WTC11 (cell line): ENCODE measurements around the gene DTNB.

Experiments used
- CBFB ChIP-seq: sonication (generic); formaldehyde crosslinking; IDR thresholded peaks from 2 replicates; pipeline ENCODE4 v1.8.1; 2022; ENCODE audit warnings: mild to moderate bottlenecking, low read depth, missing genetic modification reagents
- GABPB1 ChIP-seq: sonication (generic); formaldehyde crosslinking; IDR thresholded peaks from 2 replicates; pipeline ENCODE4 v1.8.1; 2023; ENCODE audit warnings: mild to moderate bottlenecking, missing genetic modification reagents
- JUN ChIP-seq: sonication (generic); formaldehyde crosslinking; IDR thresholded peaks from 2 replicates; pipeline ENCODE4 v1.8.0; 2023; ENCODE audit warnings: mild to moderate bottlenecking, missing genetic modification reagents
- NR2C2 ChIP-seq: sonication (generic); formaldehyde crosslinking; IDR thresholded peaks from 2 replicates; pipeline ENCODE4 v1.8.0; 2022; ENCODE audit warnings: mild to moderate bottlenecking, missing genetic modification reagents
- SP1 ChIP-seq: sonication (generic); formaldehyde crosslinking; conservative IDR thresholded peaks from 2 replicates; pipeline ENCODE4 v1.8.1; 2022; ENCODE audit warnings: missing genetic modification reagents
- TEAD4 ChIP-seq: sonication (generic); formaldehyde crosslinking; IDR thresholded peaks from 2 replicates; pipeline ENCODE4 v1.8.0; 2022; ENCODE audit warnings: mild to moderate bottlenecking, missing genetic modification reagents
- ZNF138 ChIP-seq: sonication (generic); formaldehyde crosslinking; conservative IDR thresholded peaks from 2 replicates; pipeline ENCODE4 v1.8.1; 2022; ENCODE audit warnings: mild to moderate bottlenecking, moderate library complexity, missing genetic modification reagents
- TF ChIP-seq, protein P1 (sequence below): fragments of 200-600 bp; IDR thresholded peaks from 2 replicates; pipeline ENCODE4 v1.8.0; 2022; ENCODE audit warnings: antibody characterized with exemption
- TF ChIP-seq, protein P2 (sequence below): sonication (generic); formaldehyde crosslinking; IDR thresholded peaks from 2 replicates; pipeline ENCODE4 v1.8.0; 2022; ENCODE audit warnings: mild to moderate bottlenecking, missing genetic modification reagents
- TF ChIP-seq, protein P3 (sequence below): sonication (generic); formaldehyde crosslinking; conservative IDR thresholded peaks from 2 replicates; pipeline ENCODE4 v1.8.1; 2022; ENCODE audit warnings: mild to moderate bottlenecking, missing genetic modification reagents
- TF ChIP-seq, protein P4 (sequence below): fragments of 250-450 bp; sonication (Bioruptor Pico); IDR thresholded peaks from 2 replicates; pipeline ENCODE4 v1.9.0; 2021; ENCODE audit warnings: mild to moderate bottlenecking, borderline replicate concordance

DNA sequence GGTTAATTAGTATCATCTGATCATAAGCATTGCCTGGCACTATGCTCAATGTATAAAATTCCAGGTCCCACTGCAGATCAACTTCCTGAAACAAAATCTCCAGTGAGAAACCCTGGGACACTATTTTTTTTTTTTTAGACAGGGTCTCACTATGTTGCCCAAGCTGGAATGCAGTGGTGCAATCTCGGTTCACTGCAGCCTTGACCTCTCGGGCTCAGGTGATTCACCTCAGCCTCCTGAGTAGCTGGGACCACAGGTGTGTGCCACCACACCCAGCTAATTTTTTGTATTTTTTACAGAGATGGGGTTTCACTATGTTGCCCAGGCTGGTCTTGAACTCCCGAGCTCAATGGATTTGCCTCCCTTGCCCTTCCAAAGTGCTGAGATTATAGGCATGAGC is 31.1 kb downstream of the DTNB start:
- TF ChIP-seq, protein P1, sequence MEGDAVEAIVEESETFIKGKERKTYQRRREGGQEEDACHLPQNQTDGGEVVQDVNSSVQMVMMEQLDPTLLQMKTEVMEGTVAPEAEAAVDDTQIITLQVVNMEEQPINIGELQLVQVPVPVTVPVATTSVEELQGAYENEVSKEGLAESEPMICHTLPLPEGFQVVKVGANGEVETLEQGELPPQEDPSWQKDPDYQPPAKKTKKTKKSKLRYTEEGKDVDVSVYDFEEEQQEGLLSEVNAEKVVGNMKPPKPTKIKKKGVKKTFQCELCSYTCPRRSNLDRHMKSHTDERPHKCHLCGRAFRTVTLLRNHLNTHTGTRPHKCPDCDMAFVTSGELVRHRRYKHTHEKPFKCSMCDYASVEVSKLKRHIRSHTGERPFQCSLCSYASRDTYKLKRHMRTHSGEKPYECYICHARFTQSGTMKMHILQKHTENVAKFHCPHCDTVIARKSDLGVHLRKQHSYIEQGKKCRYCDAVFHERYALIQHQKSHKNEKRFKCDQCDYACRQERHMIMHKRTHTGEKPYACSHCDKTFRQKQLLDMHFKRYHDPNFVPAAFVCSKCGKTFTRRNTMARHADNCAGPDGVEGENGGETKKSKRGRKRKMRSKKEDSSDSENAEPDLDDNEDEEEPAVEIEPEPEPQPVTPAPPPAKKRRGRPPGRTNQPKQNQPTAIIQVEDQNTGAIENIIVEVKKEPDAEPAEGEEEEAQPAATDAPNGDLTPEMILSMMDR, result no peak
- TF ChIP-seq, protein P2, sequence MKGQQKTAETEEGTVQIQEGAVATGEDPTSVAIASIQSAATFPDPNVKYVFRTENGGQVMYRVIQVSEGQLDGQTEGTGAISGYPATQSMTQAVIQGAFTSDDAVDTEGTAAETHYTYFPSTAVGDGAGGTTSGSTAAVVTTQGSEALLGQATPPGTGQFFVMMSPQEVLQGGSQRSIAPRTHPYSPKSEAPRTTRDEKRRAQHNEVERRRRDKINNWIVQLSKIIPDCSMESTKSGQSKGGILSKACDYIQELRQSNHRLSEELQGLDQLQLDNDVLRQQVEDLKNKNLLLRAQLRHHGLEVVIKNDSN (CRISPR knock-in tag), result no peak
- no peak for TF ChIP-seq GABPB1
- no peak for TF ChIP-seq JUN (CRISPR knock-in tag)
- TF ChIP-seq, protein P3, sequence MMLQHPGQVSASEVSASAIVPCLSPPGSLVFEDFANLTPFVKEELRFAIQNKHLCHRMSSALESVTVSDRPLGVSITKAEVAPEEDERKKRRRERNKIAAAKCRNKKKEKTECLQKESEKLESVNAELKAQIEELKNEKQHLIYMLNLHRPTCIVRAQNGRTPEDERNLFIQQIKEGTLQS (CRISPR knock-in tag), result no peak
- TF ChIP-seq TEAD4 (CRISPR knock-in tag), result no peak
- TF ChIP-seq, protein P4, sequence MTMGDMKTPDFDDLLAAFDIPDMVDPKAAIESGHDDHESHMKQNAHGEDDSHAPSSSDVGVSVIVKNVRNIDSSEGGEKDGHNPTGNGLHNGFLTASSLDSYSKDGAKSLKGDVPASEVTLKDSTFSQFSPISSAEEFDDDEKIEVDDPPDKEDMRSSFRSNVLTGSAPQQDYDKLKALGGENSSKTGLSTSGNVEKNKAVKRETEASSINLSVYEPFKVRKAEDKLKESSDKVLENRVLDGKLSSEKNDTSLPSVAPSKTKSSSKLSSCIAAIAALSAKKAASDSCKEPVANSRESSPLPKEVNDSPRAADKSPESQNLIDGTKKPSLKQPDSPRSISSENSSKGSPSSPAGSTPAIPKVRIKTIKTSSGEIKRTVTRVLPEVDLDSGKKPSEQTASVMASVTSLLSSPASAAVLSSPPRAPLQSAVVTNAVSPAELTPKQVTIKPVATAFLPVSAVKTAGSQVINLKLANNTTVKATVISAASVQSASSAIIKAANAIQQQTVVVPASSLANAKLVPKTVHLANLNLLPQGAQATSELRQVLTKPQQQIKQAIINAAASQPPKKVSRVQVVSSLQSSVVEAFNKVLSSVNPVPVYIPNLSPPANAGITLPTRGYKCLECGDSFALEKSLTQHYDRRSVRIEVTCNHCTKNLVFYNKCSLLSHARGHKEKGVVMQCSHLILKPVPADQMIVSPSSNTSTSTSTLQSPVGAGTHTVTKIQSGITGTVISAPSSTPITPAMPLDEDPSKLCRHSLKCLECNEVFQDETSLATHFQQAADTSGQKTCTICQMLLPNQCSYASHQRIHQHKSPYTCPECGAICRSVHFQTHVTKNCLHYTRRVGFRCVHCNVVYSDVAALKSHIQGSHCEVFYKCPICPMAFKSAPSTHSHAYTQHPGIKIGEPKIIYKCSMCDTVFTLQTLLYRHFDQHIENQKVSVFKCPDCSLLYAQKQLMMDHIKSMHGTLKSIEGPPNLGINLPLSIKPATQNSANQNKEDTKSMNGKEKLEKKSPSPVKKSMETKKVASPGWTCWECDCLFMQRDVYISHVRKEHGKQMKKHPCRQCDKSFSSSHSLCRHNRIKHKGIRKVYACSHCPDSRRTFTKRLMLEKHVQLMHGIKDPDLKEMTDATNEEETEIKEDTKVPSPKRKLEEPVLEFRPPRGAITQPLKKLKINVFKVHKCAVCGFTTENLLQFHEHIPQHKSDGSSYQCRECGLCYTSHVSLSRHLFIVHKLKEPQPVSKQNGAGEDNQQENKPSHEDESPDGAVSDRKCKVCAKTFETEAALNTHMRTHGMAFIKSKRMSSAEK (CRISPR knock-in tag), result no peak
- no peak for TF ChIP-seq CBFB (CRISPR knock-in tag)
- no peak for TF ChIP-seq NR2C2 (CRISPR knock-in tag)
- no peak for TF ChIP-seq ZNF138 (CRISPR knock-in tag)
- TF ChIP-seq SP1 (CRISPR knock-in tag), result no peak
